Measurements from ENCODE around the gene CCNA2. TPM values are rescaled to one million over a fixed set of nuclear protein-coding genes. Genes with fewer than 3 reads are reported as not detected.

Gene CCNA2
- 5.3 and 161 TPM in 2 replicates for total RNA-seq

DNA sequence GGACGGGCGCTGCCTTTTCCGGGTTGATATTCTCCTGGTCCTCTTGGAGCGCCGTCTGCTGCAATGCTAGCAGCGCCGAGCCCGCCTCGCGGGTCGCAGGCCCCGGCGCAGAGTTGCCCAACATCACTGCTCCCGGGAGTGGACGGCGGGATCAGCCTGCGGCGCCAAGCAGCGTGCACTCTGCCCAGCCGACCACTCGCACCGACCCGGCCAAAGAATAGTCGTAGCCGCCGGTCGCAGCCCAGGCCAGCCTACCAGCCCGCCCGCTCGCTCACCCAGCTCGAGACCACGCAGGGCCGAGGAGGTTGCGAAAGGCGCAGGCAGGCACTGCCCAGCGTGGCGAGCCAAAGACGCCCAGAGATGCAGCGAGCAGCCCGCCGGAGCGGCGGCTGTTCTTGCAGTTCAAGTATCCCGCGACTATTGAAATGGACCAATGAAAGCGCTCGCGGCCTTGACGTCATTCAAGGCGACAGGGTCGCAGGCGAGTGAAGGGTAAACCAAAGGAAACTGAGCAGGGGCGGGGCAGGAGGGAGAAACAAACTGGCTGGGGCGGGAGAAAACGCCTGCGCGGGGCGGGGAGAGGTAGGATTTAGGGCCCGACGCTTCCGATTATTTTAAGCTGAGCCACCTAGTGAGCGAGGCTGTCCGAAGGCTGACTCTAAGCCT is at the start of gene CCNA2:
CCNA2 (minus strand) TSS at position 379 of the 666 bp plus-strand sequence; CDS start at position 124, 255 bp downstream.

DNA sequence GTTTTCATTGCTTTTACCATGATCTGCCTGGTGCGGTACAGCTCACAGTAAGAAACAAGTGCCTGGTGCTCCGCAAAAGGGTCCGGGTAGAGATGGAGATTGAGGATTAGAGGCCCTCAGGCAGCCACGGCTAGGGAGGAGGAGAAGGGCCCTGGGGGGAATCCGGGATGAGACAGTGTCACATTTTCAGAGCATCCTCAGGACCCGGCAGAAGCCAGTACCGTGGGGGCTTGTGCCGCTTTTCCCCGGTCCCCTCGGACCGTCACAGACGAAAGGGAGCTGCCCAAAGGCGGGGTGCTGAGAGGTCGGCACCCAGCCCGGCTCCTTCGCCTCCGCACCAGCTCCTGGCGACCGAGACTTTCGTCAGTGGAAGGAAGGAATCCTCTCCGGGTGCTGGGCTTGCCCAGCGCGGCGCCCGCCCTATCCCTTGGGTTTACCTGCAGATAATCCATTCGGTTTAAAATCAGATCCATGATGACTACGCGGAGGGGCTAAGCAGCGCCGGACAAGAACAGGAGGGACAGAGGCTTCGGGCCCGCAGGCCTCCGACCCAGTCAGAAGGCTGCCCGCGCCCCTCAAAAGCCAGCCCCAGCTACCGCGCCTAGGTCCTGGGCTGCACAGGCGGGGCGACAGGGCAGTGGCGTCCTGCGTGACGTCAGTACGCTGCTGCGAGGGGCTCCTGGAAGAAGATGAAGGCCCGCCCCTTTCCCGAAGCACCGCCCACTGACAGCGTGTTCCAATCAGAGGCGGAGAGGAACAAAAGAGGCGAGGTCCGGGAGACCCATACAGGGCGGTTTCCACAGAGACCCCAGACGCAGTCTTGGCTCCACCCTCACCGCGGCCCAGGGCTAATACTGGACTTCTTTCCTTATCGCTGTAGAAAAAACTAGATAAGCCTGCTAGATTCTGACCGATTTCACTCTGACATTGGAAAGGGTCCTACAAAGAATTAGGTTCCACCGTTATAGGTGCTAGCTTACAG is 46.4 kb upstream of the CCNA2 start, which contains the start of gene BBS7:
BBS7 (minus strand) TSS at position 634 of the 982 bp plus-strand sequence; CDS start at position 473, 161 bp downstream.

DNA sequence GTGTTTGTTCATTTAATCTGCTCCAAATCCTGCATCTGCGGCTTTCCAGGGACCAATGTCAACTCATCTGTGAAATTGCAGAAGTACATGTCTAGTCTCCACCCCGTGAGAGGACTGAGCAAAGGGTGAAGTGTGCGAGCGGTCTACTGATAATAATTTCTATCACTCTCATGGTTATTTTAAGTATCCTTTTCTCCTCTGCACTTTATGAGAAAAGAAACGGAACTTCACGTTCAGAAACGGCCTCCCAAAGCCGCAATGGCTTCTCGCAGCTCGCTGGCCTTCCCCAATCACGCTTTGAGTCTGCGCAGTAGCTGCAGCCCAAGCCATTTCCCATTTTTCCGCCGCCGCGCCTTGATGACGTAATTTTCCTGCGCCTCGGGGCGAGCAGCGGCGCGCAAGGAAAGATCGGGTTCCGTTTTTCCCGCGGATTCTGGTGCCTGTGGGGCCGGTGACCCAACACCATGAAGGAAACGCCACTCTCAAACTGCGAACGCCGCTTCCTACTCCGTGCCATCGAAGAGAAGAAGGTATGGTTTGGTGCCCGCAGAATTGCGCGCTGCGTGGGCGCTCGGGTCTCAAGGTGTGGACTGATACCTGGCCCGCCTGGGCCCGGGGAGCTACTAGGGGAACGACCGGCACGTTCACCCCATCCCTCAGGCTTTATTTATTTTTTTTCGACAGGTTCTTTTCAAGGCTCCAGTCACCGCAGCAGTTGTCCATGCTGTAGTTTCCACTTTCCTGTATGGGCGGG is 22.5 kb downstream of the CCNA2 start, which contains the start of gene EXOSC9:
EXOSC9 (plus strand) TSS at position 363 of the 754 bp plus-strand sequence; CDS start at position 465, 102 bp downstream.

Other genes starting within 250 kb of the CCNA2 start
- gene ANXA5, start 126.9 kb downstream of the CCNA2 start, total RNA-seq: 286 and 340 TPM in 2 replicates
- not detected in 2 replicates for gene SMIM43, start 58.7 kb downstream of the CCNA2 start, total RNA-seq
- gene EXOSC9, start 22.6 kb downstream of the CCNA2 start, total RNA-seq: 13.7 and 35.0 TPM in 2 replicates
- 13.6 and 17.6 TPM in 2 replicates for gene BBS7, start 46.6 kb upstream of the CCNA2 start, total RNA-seq
- under 0.01 and 0.51 TPM in 2 replicates for gene TRPC3, start 128.2 kb upstream of the CCNA2 start, total RNA-seq

All from mesangial cell (primary cell).